Activated T-cell treated with anti-CD3 and anti-CD28 coated beads, Interleukin-2, amount 50 U/mL, for 1 hour (primary cell): ENCODE measurements around the gene RPUSD1.
"Not testable (repeated sequence)": the region's sequence is repeated elsewhere in the genome, so short reads cannot be mapped to it uniquely, and the experiment has no call there.

Source experiments
- DNase-seq: peaks from one replicate; pipeline ENCODE4 v3.0.0-alpha.2; 2020

The RPUSD1 gene

GRCh38 chr16:781346-782010, 6.7 kb downstream of the RPUSD1 start:
- DNase-seq = no peak

- no peak for DNase-seq
Measured at GRCh38 chr16:780296-780695, 7.9 kb downstream of the RPUSD1 start.

GRCh38 chr16:779561-779960, 8.6 kb downstream of the RPUSD1 start:
- DNase-seq = no peak

DNA sequence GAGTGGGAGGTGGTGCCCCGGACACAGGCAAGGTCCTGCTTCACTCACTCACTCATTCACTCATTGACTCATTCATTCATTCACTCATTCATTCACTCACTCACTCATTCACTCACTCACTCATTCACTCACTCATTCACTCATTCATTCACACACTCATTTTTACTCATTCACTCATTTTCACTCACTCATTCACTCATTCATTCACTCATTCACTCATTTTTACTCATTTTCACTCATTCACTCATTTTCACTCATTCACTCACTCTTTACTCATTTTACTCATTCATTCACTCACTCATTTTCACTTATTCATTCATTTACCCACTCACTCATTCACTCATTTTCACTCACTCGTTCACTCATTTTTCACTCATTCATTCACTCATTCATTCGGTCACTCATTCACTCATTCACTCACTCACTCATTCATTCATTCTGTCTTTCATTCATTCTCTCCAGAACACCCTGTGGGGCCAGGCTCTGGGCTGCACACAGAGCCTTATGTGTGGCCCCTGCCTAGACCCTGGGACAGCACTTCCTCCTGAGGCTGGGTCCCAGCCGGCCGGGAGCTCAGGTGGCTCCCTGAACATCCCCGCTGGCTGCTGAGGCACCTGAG, 9.2 kb downstream of the RPUSD1 start:
- DNase-seq = no peak

DNA sequence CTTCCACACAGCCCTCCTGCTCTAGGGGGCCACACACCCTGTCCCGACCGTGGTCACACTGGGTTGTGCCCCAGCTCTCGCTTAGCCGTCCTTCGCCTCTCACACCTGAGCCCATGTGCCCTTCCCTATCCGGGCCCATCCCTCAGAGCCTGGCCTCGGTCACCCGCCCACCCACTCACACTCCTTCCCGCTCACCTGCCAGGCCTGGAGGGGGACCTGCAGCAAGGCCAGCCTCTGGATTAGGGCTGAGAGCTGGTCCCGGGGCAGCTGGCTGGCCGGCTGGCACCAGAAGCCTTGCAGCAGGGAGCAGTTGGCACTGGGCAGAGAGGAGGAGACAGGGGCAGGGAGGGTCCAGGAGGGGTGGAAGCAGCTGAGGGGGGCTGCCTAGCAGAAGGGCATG, 9.7 kb downstream of the RPUSD1 start:
- DNase-seq = no peak

GRCh38 chr16:777826-778225, 10.4 kb downstream of the RPUSD1 start:
- DNase-seq = no peak

GRCh38 chr16:776824-777223, 11.4 kb downstream of the RPUSD1 start:
- DNase-seq = no peak

- DNase-seq = not testable (repeated sequence)
Measured at GRCh38 chr16:776298-776697, 11.9 kb downstream of the RPUSD1 start.

GRCh38 chr16:775236-775796, 12.9 kb downstream of the RPUSD1 start:
- no peak for DNase-seq

- DNase-seq = no peak
Measured at GRCh38 chr16:774086-775001, 13.8 kb downstream of the RPUSD1 start.

GRCh38 chr16:772959-773358, 15.2 kb downstream of the RPUSD1 start:
- no peak for DNase-seq

GRCh38 chr16:770411-770810, 17.8 kb downstream of the RPUSD1 start:
- no peak for DNase-seq

GRCh38 chr16:769934-770333, 18.2 kb downstream of the RPUSD1 start:
- no peak for DNase-seq

GRCh38 chr16:769184-769784, 18.9 kb downstream of the RPUSD1 start:
- DNase-seq = no peak

DNA sequence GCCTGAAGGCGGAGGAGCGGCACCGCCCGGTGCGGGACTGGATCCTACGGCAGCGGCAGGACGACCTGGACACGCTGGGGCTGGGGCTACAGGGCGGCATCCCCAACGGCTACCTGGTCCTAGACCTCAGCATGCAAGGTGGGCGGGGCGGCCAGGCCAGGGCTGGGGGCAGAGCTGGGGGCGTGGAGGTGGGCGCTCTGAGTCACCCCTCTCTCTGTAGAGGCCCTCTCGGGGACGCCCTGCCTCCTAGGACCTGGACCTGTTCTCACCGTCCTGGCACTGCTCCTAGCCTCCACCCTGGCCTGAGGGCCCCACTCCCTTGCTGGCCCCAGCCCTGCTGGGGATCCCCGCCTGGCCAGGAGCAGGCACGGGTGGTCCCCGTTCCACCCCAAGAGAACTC, 19.8 kb downstream of the RPUSD1 start:
- DNase-seq = no peak

GRCh38 chr16:767743-768235, 20.4 kb downstream of the RPUSD1 start:
- DNase-seq = no peak

DNA sequence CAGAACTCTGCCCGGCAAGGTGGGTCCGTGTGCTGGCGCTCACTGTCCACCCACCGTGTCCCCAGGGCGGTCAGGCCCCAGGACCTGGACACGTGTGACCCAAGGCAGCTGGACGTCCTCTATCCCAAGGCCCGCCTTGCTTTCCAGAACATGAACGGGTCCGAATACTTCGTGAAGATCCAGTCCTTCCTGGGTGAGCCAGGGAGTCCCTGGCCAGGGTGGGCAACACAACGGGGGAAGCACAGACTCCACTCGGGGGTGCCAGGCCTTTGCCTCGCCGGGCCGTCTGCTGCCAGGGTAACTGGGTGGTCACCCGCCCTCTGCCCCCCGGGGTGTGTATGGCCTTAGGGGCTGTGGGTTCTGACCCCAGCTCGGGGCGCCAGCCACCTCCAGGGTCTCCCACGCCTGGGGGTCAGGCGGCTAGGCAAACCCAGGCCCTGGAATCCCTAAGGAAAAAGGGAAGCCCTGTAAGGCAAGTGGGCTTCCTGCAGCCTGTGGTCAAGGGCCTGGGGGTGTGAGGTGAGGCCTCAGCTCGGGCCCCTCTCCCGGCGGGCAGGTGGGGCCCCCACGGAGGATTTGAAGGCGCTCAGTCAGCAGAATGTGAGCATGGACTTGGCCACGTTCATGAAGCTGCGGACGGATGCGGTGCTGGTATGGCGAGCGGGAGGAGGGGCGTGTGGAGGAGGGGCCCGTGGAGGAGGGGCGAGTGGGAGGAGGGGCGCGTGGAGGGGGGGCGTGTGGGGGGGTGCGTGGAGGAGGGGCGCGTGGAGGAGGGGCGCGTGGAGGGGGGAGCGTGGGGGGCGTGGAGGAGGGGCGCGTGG, 21.2 kb downstream of the RPUSD1 start:
- DNase-seq = no peak

- DNase-seq = no peak
Measured at GRCh38 chr16:766008-766819, 22.0 kb downstream of the RPUSD1 start.

DNA sequence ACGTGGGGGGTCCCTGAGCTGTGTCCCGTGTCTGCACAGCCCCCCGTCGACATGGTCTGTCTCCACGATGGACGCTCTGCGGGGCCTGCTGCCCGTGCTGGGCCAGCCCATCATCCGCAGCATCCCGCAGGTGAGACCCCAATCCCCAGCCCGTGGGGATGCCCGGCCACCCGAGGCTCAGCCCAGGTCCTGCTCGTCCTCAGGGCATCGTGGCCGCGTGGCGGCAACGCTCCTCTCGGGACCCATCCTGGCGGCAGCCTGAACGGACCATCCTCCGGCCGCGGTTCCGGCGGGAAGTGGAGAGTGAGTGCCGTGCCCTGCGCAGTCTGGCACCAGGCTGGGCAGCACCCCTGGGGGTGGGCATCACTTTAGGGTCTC, 22.7 kb downstream of the RPUSD1 start:
- DNase-seq = no peak

- DNase-seq = no peak
Measured at GRCh38 chr16:764848-765487, 23.2 kb downstream of the RPUSD1 start.
